ENCODE data around the gene TBC1D10A.

The TBC1D10A gene

DNA sequence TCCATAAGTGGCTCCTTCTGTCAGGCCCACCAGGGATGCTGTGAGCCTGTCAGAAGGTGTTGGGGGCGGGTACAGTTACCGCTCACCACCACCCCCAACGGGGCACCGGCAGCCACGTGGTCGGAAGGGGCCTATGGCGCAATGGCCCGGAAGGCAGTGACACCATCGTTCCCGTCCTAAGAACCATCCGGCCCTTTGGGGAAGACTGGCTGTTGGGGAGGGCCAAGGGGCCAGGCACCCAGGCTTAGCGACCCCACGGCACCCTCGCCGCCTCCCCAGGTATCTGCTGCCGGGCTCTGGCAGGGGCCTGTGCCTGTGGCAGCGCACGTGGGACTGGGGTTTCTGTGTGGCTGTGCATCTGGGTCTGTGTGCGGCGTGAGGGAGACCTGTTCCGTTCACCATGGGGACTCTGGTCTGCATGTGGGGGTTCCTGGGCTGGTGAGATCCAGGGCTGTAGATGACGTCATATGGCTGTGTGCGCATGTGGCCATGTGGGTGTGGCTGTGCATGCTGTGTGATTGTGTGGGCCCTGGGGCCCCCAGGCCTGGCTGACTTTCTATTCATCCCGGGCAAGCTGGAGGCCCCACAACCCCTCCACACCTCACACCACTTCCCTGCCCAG lies 60.8 kb downstream of the TBC1D10A start:
- no peak for DNase-seq (ENCODE audit: low spot score)

DNA sequence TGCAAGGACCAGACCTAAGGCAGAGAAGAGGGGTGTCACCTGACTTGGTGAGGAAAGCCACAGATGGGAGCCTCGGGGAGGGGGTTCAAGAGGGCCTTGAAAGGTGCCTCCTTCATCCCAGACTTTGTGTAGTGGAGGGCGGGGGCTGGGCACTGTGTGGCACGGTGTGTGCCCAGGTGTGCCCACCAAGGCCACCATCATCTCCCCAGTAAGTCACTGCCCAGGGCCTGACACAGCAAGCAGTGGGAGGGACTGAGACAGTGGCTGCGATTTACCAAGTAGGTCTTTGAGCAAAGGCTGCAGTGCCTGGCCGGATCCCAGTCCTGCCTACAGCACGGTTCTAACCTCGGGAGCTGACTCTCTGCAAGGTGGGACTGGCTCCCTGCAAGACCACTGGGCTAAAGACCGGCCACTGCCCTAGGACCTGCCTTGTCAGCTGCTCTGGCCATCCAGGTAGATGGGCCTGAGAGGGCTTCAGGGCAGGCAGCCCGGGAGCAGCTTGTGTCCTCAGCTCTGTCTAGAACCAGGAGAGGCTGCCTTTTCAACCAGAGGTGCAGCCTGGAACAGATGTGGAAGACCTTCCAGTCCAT lies 61.5 kb downstream of the TBC1D10A start:
- no peak for DNase-seq (ENCODE audit: low spot score)

DNA sequence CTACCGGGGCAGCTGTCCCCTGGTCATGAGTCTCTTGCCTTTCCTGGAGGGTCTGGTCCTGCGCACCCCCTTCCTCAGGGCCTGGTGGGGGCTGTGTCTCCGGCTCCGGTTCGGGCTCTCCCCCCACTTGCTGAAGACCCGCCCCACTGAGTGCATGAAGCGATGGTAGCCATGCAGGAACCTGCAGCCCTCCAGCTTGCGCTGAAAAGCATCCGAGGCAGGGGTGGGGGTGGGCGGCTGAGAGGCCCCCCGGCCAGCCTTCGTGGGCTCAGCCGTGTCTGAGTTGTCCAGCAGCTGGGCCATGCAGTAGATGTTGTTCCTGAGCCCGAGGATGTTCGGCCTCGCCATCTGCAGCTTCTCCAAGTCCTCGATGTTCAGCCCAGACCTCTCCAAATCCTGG lies 62.9 kb downstream of the TBC1D10A start:
- DNase-seq (ENCODE audit: low spot score) = no peak

DNA sequence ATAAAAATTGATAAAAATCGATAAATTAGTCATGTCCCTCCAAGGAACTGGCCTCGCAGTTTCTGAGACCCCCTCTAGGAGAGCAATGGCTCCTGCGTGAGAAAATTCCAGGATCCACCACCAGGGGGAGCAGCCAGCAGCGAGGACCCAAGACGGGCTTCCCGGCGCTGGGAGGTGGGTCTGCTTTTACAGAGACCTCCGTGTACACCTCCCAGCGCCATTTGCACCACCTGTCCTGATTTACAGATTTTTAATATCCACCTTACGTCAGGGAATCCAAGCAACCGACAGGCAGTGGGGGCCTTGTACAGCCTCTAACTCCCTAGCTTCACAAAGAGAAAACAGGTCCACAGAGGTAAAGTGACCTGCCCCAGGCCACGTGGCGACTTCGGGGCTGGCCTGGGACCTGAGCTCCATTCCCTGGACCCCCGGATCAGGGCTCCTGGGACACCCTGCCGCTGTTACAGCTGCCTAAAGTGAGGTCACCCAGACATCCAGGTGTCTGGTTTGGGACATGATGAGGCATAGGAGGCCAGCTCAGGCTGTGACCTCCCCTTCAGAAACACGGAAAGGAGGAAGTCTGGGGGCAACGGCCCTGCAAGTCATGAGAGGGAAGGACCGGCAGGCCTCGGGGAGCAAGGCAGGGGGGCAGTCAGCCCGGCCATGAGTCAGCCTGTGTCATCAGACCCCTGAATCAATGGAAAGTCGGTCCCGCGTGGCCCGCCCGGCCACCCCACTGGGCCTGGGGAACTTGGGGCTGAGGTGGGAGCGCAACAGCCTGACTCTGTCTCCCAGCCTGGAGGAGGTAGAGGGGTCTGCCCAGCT lies 63.6 kb downstream of the TBC1D10A start:
- DNase-seq (ENCODE audit: low spot score) = peak; percentile 88

DNA sequence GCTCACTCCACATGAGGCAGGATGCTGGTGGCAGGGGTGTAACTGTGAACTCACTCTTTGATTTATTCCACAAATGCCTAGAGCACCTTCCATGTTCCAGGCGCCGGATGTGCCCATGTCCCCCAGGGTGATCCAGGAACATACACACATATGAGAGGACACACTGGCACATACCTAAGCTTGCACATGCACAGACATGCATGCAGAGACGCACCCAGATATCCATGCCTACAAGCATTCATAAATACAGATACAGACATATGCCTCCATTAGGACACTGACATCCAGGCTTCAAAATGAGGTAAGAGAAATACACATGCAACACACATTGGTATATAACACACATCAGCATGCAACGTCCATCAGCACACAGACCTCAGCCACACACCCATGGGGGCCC lies 64.6 kb downstream of the TBC1D10A start:
- no peak for DNase-seq (ENCODE audit: low spot score)

DNA sequence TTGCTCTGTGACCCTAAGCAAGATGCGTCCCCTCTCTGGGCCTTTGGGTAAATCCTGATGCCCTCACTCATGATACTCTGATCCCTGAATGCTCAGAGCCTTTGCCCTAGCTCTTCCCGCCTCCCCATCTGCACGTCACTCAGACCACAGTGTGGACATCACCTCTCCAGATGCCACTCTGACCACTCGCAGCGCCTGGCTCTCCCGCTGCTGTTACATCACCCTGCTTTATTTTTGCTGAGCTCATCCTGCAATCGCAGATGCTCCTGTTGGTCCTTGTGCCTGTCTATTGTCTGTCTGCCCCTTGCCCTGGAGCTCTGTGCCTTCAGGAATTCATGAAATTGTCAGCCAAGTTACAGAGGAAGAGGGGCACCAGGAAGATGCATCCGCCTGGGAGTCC lies 65.6 kb downstream of the TBC1D10A start:
- DNase-seq (ENCODE audit: low spot score) = no peak

DNA sequence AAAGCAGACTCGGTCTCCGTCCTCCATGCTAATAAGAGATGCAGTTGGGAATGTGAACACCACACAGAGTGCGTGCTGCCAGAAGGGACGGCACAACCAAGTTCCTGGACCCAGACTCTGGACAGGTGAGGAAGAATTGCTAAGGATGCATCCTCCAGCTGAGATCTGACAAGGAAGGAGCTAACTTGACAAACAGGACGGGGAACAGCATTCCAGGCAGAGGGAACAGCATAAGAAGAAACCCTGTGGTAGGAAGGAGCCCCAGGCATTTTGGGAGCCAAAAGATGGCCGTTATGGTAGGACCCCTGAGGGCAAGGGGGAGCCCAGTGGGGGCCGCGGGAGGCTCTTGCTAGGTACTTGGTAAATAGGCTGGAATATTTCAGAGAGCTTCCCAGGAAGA lies 66.1 kb downstream of the TBC1D10A start:
- no peak for DNase-seq (ENCODE audit: low spot score)

DNA sequence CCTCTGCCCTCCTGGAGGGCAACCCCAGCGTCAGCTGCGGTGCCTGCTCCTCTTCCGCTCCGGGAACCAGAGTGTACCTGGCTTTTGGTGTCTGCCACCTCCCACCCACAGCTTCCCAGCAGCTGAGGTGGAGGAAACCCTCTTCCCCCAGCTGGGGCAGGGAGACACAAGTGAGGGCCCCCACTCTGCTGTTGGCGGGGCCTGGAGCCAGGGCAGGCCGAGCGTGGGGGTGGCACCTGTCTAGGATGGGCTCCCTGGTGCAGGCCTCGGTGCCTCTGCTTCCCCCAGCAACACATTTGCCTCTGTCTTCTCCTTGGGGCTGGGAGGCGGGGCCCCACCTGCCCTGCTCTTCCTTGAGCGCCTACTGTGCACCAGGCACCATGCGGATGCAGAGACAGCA lies 66.5 kb downstream of the TBC1D10A start:
- DNase-seq (ENCODE audit: low spot score) = no peak

DNA sequence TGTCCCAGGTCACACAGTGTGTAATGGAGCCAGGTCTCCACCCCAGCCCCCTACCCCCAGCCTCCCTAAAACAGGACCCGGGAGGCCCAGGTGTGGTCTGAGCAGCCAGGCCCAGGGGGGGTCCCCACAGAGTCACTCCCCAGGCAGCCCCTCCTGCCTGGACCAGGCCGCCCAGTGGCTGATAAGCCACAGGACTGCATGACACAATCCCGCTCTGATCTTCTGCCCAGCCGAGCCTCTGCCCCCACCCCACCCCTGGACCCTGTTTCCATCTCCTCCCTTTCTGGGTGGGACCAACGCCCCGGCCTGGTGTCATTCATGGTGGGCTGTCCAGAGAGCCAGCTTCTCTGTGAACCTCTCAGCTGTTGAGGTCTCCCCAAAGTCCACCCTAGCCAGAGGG lies 72.4 kb downstream of the TBC1D10A start:
- DNase-seq (ENCODE audit: low spot score) = no peak

DNA sequence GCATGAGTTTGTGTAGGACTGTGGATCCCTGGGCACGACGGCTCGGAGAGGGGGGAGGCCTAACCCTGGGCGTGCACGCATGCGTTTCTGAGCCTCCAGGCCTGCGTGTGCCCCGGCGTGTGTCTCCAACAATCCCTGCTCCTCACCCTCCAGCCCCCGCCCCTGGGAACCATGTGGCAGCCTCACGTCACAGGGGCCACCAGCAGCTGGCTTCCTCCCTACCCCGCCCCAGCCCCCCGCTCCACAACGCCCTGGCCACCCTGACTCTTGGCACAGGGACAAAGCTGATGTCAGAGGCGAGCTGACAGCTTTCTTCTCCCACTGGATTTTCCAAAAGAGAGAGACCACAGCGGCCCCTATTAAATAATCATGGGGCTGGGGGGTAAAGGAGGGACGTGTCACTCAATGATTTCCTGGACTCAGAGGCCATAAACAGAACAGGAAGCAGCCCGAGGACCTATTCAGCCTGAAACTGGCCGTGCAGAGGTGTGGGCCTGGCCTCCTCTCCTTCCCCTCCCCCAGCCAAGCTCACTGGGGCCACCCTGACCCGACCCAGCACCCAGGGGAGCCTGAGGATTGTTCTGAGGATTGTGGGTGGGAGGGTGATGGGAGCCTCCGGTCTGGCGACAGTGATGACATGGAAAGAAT lies 73.4 kb downstream of the TBC1D10A start:
- DNase-seq (ENCODE audit: low spot score) = no peak

DNA sequence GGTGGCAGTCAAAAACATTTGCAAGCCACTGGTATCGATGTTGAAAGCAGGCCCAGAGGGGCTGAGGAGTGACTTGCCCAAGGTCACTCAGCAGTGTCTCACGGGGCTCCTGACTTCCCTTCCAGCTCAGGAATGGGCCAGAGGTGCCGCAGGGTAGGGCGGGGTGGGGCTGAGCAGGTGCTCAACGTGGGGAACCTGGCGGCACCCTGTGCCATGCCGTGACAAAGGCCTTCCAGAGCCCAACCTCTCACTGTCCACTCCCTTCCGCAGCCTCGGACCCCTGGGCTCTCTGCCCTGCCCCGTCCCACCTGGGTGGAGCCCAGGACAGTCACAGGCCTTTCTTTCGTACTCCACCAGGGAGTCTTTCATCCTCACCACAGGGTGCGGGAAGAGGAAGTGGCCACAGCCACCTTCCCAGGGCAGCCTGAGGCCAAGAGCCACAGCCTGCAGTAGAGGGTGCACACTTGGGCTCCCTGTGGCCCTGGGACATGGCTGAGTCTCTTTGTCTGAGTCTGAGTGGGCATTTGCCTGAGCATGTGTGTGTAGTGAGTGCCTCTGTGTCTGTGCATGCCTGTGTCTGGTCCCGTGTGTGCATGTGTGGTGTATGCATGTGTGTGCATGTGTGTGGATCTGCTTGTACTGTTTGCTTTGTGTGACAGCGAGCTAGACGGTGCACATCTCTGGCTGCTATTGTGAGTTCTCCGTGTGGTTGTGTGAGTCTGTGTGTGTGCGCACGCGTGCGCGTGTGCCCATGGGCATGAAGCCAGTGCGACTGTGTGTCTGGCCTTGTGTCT lies 74.1 kb downstream of the TBC1D10A start:
- DNase-seq (ENCODE audit: low spot score) = no peak

DNA sequence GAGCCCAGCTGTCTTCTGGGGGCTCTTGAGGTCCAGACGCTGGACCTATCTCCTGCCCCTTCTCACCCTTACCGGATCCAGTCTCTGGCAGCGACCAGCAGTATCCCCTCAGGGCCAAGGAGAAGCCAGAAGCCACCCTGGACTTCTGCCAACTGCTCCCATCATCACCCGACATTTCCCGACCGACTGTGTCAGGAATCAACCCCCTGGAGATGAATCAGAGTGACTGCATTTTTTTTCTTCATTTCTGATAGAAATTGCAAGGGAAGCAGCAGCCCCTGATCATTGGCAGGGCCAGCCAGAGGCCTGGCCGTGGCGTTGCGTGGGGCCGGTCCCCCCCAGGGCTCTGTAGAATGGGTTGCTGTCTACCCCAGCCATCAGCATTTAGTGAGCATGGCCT lies 75.0 kb downstream of the TBC1D10A start:
- no peak for DNase-seq (ENCODE audit: low spot score)

DNA sequence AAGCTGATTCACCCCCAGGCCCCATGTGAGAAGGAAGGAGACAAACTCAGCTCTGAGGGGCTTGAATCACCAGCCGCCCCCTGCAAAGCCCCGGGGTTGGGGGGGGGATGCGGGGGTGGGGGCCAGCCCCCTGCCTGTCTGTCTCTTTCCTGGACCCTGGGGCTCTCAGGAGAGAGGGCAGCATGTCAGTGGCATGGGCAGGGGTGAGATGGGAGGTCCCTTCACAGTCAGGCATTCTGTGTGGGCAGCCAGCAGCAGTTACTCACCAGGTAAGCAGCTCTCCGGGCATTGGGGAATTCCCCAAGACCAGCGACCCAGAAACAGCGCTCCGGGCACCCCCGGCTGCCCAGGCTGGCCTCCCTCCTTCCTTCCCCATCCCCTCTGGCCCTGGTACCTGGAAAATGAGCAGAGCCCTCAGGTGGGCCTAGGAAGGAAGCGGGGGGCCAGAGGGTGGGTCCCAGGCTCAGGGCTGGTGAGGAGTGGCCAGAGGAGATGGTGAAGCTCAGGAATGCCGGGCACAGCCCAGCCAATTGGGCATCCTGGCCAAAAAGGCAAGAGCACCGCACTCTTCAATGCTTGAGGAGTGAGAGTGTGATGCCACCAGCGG lies 76.0 kb downstream of the TBC1D10A start:
- no peak for DNase-seq (ENCODE audit: low spot score)

DNA sequence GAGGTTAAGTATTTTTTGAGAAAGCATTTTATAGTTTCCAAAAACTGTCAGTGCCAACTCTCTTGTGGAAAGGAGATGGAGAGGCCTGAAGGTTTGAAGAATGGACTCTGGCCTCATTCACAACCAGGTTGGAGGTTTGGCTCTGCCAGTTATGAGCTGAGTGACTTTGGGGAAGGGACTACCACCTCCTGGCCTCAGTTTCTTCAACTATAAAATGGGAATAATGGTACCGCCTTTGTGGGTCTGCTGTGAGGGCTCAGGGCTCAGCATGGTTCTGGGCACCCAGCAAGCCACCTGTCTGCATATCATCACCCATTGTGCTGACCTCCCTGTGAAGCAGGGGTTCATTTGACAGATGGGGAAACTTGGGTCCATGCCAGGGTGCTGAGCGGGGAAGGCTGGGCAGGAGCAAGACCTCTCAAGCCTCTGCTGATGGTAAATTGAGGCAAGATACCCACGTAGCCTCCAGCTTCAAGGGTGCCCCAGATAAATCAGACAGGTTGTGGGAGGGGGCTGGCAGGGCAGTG lies 76.6 kb downstream of the TBC1D10A start:
- DNase-seq (ENCODE audit: low spot score) = no peak

DNA sequence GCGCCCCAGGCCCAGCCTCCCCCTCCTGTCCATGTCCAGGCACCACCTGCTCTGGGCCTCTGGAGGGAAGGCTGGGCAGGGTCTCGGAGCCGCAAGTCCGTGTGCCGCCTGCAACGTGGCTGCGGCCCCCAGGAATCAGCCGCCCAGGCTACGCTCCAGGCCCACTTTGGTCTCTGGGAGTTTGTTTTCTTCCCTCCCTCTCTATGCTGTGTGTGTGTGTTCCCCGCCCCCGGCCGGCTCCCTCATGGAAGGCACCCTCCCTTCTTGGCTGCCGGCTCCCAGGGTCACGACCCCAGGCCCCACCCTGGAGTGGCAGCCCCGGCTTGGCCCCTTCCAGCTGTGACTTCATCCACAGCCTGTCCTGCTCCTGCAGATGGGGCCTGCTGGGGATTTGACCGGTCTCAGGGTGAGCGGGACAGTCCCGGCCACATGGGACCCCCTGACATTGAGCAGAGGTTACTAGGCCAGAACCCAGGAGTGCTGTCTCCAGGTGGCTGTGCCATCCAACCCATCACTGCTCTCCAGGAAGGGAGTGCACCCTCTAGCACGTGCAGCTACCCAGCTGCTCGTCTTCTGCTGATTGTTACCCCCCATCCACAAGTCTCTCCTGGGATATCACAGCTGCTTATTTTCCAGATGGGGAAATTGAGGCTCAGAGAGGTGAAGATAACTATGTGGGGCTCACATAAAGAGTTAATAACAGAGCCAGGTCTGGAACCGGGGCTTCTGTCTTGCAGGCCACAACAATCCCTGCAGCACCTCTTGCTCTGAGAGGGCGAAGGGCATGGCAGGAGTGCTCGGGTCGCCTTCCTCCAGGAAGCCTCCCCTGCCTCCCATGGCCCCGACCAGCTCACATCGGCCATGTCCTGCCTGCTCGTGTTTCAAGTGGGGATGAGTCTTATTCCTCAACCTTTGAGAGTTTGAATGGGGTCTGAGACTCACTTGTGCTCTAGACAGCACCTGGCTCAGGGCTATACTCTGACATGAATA lies 77.4 kb downstream of the TBC1D10A start:
- no peak for DNase-seq (ENCODE audit: low spot score)

DNA sequence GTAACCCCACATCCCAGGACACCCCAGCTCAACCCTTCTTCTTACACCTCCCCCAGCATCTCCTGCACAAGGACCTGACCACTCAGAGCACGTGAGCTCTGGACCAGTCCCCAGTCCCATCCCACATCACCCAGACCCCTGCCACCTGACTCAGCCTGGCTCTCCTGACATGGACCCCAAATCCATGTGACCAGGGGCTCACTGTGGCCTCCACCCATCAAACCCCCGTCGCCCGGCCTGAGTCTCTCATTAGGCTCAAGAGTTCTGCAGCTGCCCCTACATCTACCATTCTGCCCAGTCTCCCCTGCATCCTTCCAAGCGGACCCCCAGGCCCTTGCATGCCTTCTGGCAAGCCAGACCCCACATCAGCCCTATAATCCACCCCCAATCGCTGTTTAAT lies 78.3 kb downstream of the TBC1D10A start:
- no peak for DNase-seq (ENCODE audit: low spot score)

DNA sequence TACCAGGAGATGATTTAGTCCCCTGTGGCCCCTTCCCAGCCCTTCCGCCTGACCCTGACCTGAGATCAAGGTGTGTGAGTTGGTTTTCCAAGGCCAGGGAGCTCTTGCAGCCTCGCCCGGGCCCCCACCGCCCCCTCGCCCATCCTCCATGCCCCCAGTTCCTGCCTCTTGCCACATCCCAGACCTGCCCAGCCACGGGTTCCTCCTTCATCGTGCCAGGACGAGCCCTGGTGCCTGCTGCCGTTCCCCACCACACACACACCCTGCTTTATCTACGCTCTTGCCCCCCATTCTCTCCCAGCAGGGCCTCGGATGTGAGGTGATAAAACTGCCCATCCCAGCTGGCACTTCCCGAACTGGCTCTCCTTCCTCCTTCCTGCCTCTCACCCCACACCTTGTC lies 78.8 kb downstream of the TBC1D10A start:
- no peak for DNase-seq (ENCODE audit: low spot score)

DNA sequence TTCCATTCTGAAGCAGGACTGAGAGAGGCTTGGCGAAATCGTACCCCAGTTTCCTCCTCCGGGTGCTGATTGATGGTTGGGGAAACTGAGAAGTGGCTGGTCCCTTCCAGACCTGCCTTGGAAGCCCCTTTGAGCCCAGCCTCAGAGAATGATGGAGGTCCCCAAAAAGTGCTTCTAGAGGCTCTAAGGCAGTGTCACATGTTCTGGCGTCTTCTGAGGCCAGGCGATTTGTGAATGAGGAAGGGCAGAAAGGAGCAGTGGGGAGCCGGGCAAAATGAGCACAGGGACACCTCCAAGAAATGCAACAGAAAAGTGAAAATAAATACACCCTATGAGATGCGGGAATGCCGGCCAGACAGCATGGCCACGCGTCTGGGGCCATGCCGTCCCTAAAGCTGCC lies 79.2 kb downstream of the TBC1D10A start:
- DNase-seq (ENCODE audit: low spot score) = no peak

DNA sequence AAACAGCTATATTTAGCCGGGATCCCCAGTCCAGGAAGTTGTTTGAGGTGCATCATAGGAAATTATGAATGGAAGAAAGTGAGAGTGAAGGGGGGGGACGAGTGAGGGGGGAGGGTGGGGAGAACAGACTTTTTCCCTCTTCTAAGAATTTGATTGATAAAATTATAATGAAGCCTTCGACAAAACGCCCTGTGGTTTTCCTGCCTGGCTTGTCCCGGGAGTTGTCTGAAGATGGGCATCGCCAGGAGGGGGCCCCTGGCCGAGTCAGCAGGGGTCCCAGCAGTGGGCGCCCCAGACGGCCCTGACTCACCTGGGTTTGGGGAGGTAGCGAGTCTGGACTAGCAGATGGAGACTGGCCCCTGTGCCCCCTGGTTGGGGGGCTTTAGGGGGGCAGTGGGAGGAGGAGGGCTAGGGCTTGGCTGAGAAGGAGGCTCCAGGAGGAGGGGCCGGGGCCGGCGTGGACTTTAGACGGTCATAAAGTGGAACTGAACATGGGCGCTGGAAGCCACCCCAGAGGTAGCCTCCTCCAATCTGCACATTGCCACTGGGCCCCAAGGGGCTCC lies 79.8 kb downstream of the TBC1D10A start:
- DNase-seq (ENCODE audit: low spot score) = no peak
